ENCODE measurements around the gene ZFYVE27. TPM values are rescaled to one million over a fixed set of nuclear protein-coding genes. Genes with fewer than 3 reads are reported as not detected.
A peak's percentile ranks its signal among the peaks of the same experiment; 100 is the strongest.

The ZFYVE27 gene
- total and polyA plus RNA-seq, 2 experiments from 2014 or later, result 17.2 to 32.6 TPM

DNA sequence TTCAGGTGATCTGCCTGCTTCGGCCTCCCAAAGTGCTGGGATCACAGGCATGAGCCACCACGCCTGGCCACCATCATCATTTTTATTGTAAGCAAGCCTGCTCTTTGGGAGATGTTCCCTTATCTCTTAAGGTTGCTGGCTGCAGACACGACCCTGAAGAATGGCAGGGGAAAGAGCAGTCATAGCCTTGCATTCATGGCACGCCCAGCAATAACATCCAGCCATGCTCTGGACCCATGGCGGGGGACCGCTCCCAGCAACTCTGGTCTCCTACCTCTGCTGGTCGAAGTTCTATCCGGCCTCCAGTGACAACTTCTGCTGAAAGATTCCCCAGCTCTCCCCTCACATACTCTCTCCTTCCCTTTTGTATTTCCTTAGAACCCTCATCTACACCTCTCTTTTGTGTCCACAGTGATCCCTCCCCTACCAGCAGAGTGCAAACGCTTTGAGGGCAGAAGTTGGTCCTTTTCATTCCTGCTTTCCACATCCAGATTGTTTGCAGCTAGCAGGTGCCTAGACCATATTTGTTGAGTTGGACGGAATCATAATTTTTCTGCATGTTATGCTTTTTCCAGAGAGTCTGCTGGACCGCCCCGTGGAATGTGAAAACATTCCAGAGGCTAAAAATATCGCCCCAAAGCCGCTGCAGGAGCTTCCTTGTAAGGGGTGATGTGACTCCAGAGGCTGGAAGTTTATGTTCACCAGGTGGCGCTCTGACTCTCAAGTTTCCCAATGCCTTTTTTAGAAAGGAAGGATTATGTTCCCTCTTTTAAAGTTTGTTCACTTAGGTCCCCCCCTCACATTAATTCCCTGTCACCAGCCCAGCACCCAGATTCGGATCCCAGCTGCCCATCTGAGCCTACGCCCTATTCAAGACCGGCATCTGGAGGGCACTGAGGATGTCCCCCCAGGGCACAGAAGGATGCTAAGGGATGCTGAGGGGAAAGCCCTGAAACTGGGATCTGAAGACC is 27.7 kb upstream of the ZFYVE27 start:
- 27 to 31% methylated on average over 18 of the region's 18 CpGs for WGBS, 2 experiments (ENCODE audit: low coverage in 1 of 2, low lambda C conversion rate in 2 of 2, missing lambda C conversion rate in 2 of 2)
- H2AFZ ChIP-seq, result no peak overlapping the region
- TF ChIP-seq EZH2 (IDR thresholded peaks at IDR 0.05; ENCODE audit: insufficient read depth, poor library complexity, severe bottlenecking) (no peak), EZH2phosphoT487 (IDR thresholded peaks at IDR 0.05; ENCODE audit: insufficient read depth, low read depth) (no peak)

GRCh38 chr10:97711640-97712572 is 25.0 kb upstream of the ZFYVE27 start:
- Histone ChIP-seq H3K4me1 (ENCODE audit: insufficient read depth) (peaks cover 22% of the 10 kb centered on the region), H3K9me2 (ENCODE audit: insufficient read depth) (no peaks in the 10 kb centered on the region), H3K4me3 (no peak overlapping the region), H3K9me3 (ENCODE audit: low read depth) (no peaks in the 10 kb centered on the region), H3K27ac (no peak overlapping the region), H3K4me2 (ENCODE audit: unreplicated experiment) (no peak overlapping the region), H2AFZ (no peak overlapping the region), H3K79me2 (ENCODE audit: insufficient read depth) (peaks cover 22% of the 10 kb centered on the region), H3K27me3 (replicated peaks; ENCODE audit: insufficient read depth) (no peaks in the 10 kb centered on the region), H3F3A (ENCODE audit: insufficient read depth) (peaks cover 4% of the 10 kb centered on the region; the same call in 1 of the 2 replicates), H3K36me3 (ENCODE audit: low read depth) (no peaks in the 10 kb centered on the region; the same call in 1 of the 2 replicates), H3K9ac (no peak overlapping the region), H4K20me1 (ENCODE audit: insufficient read depth) (no peaks in the 10 kb centered on the region)
- TF ChIP-seq EZH2 (IDR thresholded peaks at IDR 0.05; ENCODE audit: insufficient read depth, poor library complexity, severe bottlenecking) (no peak), EZH2phosphoT487 (IDR thresholded peaks at IDR 0.05; ENCODE audit: insufficient read depth, low read depth) (no peak)
- peak; percentile 24 for DNase-seq
- 54 to 55% methylated on average over 9 of the region's 9 CpGs for WGBS, 2 experiments (ENCODE audit: low coverage in 1 of 2, low lambda C conversion rate in 2 of 2, missing lambda C conversion rate in 2 of 2)
- in situ Hi-C loops (cut with MboI), result no loop called here

More for the DNA sequence above, 27.7 kb upstream of the ZFYVE27 start:
- in situ Hi-C loops (cut with MboI), result no loop called here
- Histone ChIP-seq H3K79me2 (ENCODE audit: insufficient read depth) (no peaks in the 10 kb centered on the region), H3K9me3 (ENCODE audit: low read depth) (no peaks in the 10 kb centered on the region), H3K9me2 (ENCODE audit: insufficient read depth) (no peaks in the 10 kb centered on the region), H3K9ac (no peak overlapping the region), H3K4me1 (ENCODE audit: insufficient read depth) (peaks cover 4% of the 10 kb centered on the region; the same call in 1 of the 2 replicates), H3K4me2 (ENCODE audit: unreplicated experiment) (peak overlapping the region; percentile 19), H4K20me1 (ENCODE audit: insufficient read depth) (no peaks in the 10 kb centered on the region), H3F3A (ENCODE audit: insufficient read depth) (peaks cover 9% of the 10 kb centered on the region; the same call in 1 of the 2 replicates), H3K27ac (no peak overlapping the region), H3K4me3 (no peak overlapping the region), H3K27me3 (replicated peaks; ENCODE audit: insufficient read depth) (no peaks in the 10 kb centered on the region), H3K36me3 (ENCODE audit: low read depth) (no peaks in the 10 kb centered on the region)
- peak; percentile 83 for DNase-seq

DNA sequence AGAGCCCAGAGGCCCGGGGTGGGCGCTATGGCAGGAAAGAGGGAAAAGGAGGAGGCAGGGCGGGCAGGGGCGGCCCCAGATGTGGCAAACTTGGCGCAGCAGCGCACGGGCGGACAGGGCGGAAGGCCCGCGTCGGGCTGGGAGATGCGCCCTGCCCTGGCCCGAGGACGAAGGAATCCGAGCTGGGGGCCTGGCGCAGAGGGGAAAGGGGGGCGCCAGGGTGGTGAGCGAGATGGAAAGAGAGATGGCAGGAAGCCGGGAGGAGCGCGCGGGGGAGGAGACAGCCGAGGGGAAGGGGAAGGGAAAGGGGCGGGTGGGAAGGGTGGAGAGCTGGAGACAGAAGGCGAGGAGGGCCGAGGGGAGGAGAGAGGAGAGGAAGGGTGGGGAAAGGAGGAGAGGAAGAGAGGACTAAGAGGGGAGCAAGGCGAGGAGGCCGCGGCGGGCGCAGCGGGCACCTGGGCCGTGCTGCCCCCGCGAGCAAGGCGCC is 23.5 kb upstream of the ZFYVE27 start, which contains the start of gene MARVELD1:
MARVELD1 (plus strand) TSS at position 392 of the 487 bp plus-strand sequence. CDS start 147 bp downstream, outside the sequence.
- in situ Hi-C loops (cut with MboI), result no loop called here

More for the DNA sequence above, 23.5 kb upstream of the ZFYVE27 start, which contains the start of gene MARVELD1:
- Histone ChIP-seq H3K9me3 (ENCODE audit: low read depth) (no peaks in the 10 kb centered on the region), H3F3A (ENCODE audit: insufficient read depth) (peaks cover 4% of the 10 kb centered on the region), H2AFZ (peak within 1 kb of the TSS; percentile 56), H3K9me2 (ENCODE audit: insufficient read depth) (no peaks in the 10 kb centered on the region), H3K27me3 (replicated peaks; ENCODE audit: insufficient read depth) (no peaks in the 10 kb centered on the region), H3K4me2 (ENCODE audit: unreplicated experiment) (peak within 1 kb of the TSS; percentile 93), H3K36me3 (ENCODE audit: low read depth) (peaks cover 8% of the 10 kb centered on the region; the same call in 1 of the 2 replicates), H3K27ac (peak within 1 kb of the TSS; percentile 95), H4K20me1 (ENCODE audit: insufficient read depth) (no peaks in the 10 kb centered on the region), H3K9ac (peak within 1 kb of the TSS; percentile 97), H3K79me2 (ENCODE audit: insufficient read depth) (peaks cover 37% of the 10 kb centered on the region), H3K4me3 (peak within 1 kb of the TSS; percentile 73), H3K4me1 (ENCODE audit: insufficient read depth) (peaks cover 31% of the 10 kb centered on the region)
- TF ChIP-seq EZH2 (IDR thresholded peaks at IDR 0.05; ENCODE audit: insufficient read depth, poor library complexity, severe bottlenecking) (no peak), EZH2phosphoT487 (IDR thresholded peaks at IDR 0.05; ENCODE audit: insufficient read depth, low read depth) (no peak)
- peak; percentile 79 for DNase-seq
- 2% methylated on average over 14 to 33 of the region's 37 CpGs for WGBS, 2 experiments (ENCODE audit: low coverage in 1 of 2, low lambda C conversion rate in 2 of 2, missing lambda C conversion rate in 2 of 2)

All from GM23248 (cell line).